Trophoblast cell (in vitro differentiated cells and primary cell): Measurements from ENCODE around the gene PPP1R3F.
A peak's percentile ranks its signal among the peaks of the same experiment; 100 is the strongest.

Experiments
- DNase-seq, 2 donors: peaks; one replicate each; pipeline ENCODE4 v3.0.0-alpha.2; 2016
- H2AFZ ChIP-seq: 2 replicates; pipeline ENCODE4 v1.6.1; 2013; ENCODE audit warnings: low read length, moderate library complexity, mild to moderate bottlenecking; ENCODE audit not compliant: insufficient read depth, poor library complexity
- H2AK5ac ChIP-seq: 2 replicates; pipeline ENCODE4 v1.6.1; 2013; ENCODE audit warnings: mild to moderate bottlenecking, low read length
- H2BK120ac ChIP-seq: 2 replicates; pipeline ENCODE4 v1.6.1; 2013; ENCODE audit warnings: low read length, mild to moderate bottlenecking, moderate library complexity; ENCODE audit not compliant: insufficient read depth, poor library complexity
- H2BK12ac ChIP-seq: 2 replicates; pipeline ENCODE4 v1.6.1; 2013; ENCODE audit warnings: mild to moderate bottlenecking, low read length, moderate library complexity
- H2BK5ac ChIP-seq: 2 replicates; pipeline ENCODE4 v1.6.1; 2013; ENCODE audit warnings: low read length, low read depth, moderate library complexity, mild to moderate bottlenecking; ENCODE audit not compliant: poor library complexity
- H3K14ac ChIP-seq: 2 replicates; pipeline ENCODE4 v1.6.1; 2013; ENCODE audit warnings: mild to moderate bottlenecking, low read length
- H3K18ac ChIP-seq: 2 replicates; pipeline ENCODE4 v1.6.1; 2013; ENCODE audit warnings: mild to moderate bottlenecking, low read length
- H3K23ac ChIP-seq: 2 replicates; pipeline ENCODE4 v1.6.1; 2013; ENCODE audit warnings: low read length
- H3K27ac ChIP-seq: 2 replicates; pipeline ENCODE4 v1.5.1; 2013; ENCODE audit warnings: low read depth, mild to moderate bottlenecking, inconsistent platforms, low read length, moderate library complexity
- H3K27me3 ChIP-seq: 2 replicates; pipeline ENCODE4 v1.6.1; 2013; ENCODE audit warnings: inconsistent platforms, mild to moderate bottlenecking, low read length, moderate library complexity; ENCODE audit not compliant: insufficient read depth
- H3K36me3 ChIP-seq, 2 experiments: 1 replicate in 1 of 2; 2 replicates in 1 of 2; pipeline ENCODE4 v1.6.1; 2013; ENCODE audit warnings: low read length in 2 of 2, mild to moderate bottlenecking in 2 of 2, moderate library complexity in 1 of 2; ENCODE audit not compliant: insufficient read depth in 2 of 2, control insufficient read depth in 1 of 2
- H3K4ac ChIP-seq: 2 replicates; pipeline ENCODE4 v1.6.1; 2013; ENCODE audit warnings: low read depth, mild to moderate bottlenecking, low read length, moderate library complexity
- H3K4me1 ChIP-seq, 2 experiments: 1 replicate in 1 of 2; 2 replicates in 1 of 2; pipeline ENCODE4 v1.6.1; 2013; ENCODE audit warnings: low read length in 2 of 2, mild to moderate bottlenecking in 2 of 2, moderate library complexity in 1 of 2; ENCODE audit not compliant: insufficient read depth in 2 of 2, control insufficient read depth in 1 of 2
- H3K4me2 ChIP-seq: 2 replicates; pipeline ENCODE4 v1.6.1; 2013; ENCODE audit warnings: inconsistent platforms, mild to moderate bottlenecking, low read length, moderate library complexity
- H3K4me3 ChIP-seq: 2 replicates; pipeline ENCODE4 v1.5.1; 2013; ENCODE audit warnings: mild to moderate bottlenecking, low read depth, low read length, inconsistent platforms
- H3K79me1 ChIP-seq: one replicate; pipeline ENCODE4 v1.6.1; 2013; ENCODE audit warnings: low read length
- H3K79me2 ChIP-seq: 2 replicates; pipeline ENCODE4 v1.6.1; 2013; ENCODE audit warnings: low read length, mild to moderate bottlenecking; ENCODE audit not compliant: control insufficient read depth, insufficient read depth, poor library complexity
- H3K9ac ChIP-seq: 2 replicates; pipeline ENCODE4 v1.6.1; 2013; ENCODE audit warnings: mild to moderate bottlenecking, low read length
- H3K9me3 ChIP-seq: 2 replicates; pipeline ENCODE4 v1.6.1; 2013; ENCODE audit warnings: low read depth, mild to moderate bottlenecking, control low read depth, inconsistent platforms, low read length; ENCODE audit not compliant: insufficient read depth
- H4K12ac ChIP-seq: 2 replicates; pipeline ENCODE4 v1.6.1; 2013; ENCODE audit warnings: low read depth, mild to moderate bottlenecking, low read length, moderate library complexity
- H4K8ac ChIP-seq: 2 replicates; pipeline ENCODE4 v1.6.1; 2013; ENCODE audit warnings: low read depth, mild to moderate bottlenecking, low read length, moderate library complexity
- H4K91ac ChIP-seq: one replicate; pipeline ENCODE4 v1.6.1; 2013; ENCODE audit warnings: low read depth, mild to moderate bottlenecking, low read length, moderate library complexity
- WGBS: extraction: QIAGEN DNeasy Blood & Tissue Kit; methylation state at CpG from one replicate; pipeline ENCODE4 v1.1.7; 2013; ENCODE audit warnings: missing lambda C conversion rate; ENCODE audit not compliant: insufficient read length, insufficient coverage; ENCODE audit errors: extremely low coverage; 5-methylcytosine and 5-hydroxymethylcytosine counted together

The PPP1R3F gene

DNA sequence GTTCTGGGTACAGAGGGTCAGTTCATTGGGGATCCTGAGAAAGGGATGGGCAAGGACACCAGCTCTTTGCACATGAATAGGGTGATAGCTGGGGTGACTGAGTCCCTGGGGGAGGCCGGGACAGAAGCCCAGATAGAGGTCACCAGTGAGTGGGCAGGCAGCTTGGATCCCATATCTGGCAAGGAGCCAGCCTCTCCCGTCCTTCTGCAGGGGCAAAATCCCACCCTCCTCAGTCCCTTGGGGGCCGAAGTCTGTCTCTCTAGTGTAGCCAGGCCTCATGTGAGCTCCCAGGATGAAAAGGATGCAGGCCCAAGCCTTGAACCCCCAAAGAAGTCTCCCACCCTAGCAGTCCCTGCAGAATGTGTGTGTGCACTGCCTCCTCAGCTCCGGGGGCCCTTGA is 17.0 kb downstream of the PPP1R3F start:
- H2BK5ac ChIP-seq = no peak overlapping the region
- no peak overlapping the region for H3K14ac ChIP-seq
- H4K8ac ChIP-seq = no peak overlapping the region
- no peak overlapping the region for H3K4me3 ChIP-seq
- H3K9ac ChIP-seq = no peak overlapping the region
- no peaks in the 10 kb centered on the region for H3K4me1 ChIP-seq
- H3K4ac ChIP-seq = no peak overlapping the region
- H2BK12ac ChIP-seq = no peak overlapping the region
- H2BK120ac ChIP-seq = no peak overlapping the region
- H3K79me2 ChIP-seq = no peaks in the 10 kb centered on the region
- DNase-seq = no peak
- H2AK5ac ChIP-seq = no peak overlapping the region
- no CpG with 5 or more reads among the region's 4 CpGs for whole genome bisulfite sequencing
- H3K23ac ChIP-seq = no peak overlapping the region
- peaks cover 4 to 6% of the 10 kb centered on the region in 2 experiments for H3K36me3 ChIP-seq
- no peak overlapping the region for H3K18ac ChIP-seq
- no peak overlapping the region for H4K12ac ChIP-seq
- no peak overlapping the region for H3K27ac ChIP-seq
- no peak overlapping the region for H3K4me2 ChIP-seq
- no peaks in the 10 kb centered on the region for H3K27me3 ChIP-seq
- no peak overlapping the region for H2AFZ ChIP-seq
- H4K91ac ChIP-seq = no peak overlapping the region
- no peaks in the 10 kb centered on the region for H3K79me1 ChIP-seq
- H3K9me3 ChIP-seq = no peaks in the 10 kb centered on the region

DNA sequence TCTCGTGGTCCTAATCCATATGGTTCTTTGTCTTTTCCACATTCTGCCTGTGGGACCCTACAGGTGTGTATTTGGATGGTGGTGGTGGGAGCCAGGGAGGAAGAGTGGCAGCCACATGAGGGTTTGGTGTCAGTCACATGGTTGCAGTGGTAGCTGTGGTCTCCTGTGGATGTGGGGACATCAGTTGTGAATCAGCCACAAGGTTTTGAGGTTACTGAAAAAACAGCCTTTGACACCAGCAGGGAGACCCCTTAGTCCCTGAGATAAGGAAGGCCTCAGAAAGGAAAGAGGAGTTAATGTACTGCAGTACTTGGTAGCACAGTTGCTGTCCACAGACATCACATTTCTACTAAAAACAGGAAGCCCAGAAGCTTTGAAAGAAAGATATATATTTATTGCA is 18.1 kb downstream of the PPP1R3F start:
- Histone ChIP-seq H3K4ac (no peak overlapping the region), H3K9me3 (no peaks in the 10 kb centered on the region), H2BK12ac (no peak overlapping the region), H3K14ac (no peak overlapping the region), H3K27me3 (no peaks in the 10 kb centered on the region), H3K27ac (no peak overlapping the region), H2AFZ (no peak overlapping the region), H3K4me1 (no peaks in the 10 kb centered on the region), H3K9ac (no peak overlapping the region), H4K8ac (no peak overlapping the region), H3K79me2 (no peaks in the 10 kb centered on the region), H2BK120ac (no peak overlapping the region), H3K4me3 (no peak overlapping the region), H3K18ac (no peak overlapping the region), H4K91ac (no peak overlapping the region), H2AK5ac (no peak overlapping the region), H3K23ac (no peak overlapping the region), H2BK5ac (no peak overlapping the region), H3K79me1 (no peaks in the 10 kb centered on the region), H3K4me2 (no peak overlapping the region), H3K36me3 (peaks cover 4 to 6% of the 10 kb centered on the region in 2 experiments), H4K12ac (peak overlapping the region; percentile 30)
- no peak for DNase-seq
- WGBS = no CpG with 5 or more reads among the region's 1 CpG

DNA sequence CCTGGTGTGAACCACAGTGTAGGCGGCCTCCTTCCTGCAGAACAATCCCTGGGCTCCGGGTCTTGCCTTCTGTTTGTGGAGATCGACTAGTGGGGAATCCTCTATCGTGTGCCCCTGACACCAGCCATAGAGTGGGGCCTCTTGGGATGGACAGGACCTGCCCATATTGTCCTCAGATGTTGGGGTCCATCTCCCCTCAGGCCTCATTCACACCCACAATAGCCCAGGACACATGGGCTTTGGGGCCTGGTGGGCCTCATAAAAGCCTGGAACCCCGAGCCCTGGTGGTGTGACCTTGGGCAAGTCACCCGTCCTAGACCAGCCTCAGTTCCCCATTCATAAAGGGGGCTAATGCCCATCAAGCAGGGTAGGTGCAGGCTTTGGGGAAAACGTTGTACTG is 20.6 kb downstream of the PPP1R3F start:
- H3K4ac ChIP-seq = no peak overlapping the region
- H2BK120ac ChIP-seq = no peak overlapping the region
- H2BK12ac ChIP-seq = no peak overlapping the region
- no peaks in the 10 kb centered on the region for H3K27me3 ChIP-seq
- no peaks in the 10 kb centered on the region for H3K4me1 ChIP-seq
- no peak overlapping the region for H4K91ac ChIP-seq
- H3K23ac ChIP-seq = no peak overlapping the region
- H3K79me1 ChIP-seq = no peaks in the 10 kb centered on the region
- H4K8ac ChIP-seq = no peak overlapping the region
- H3K9ac ChIP-seq = no peak overlapping the region
- H3K18ac ChIP-seq = no peak overlapping the region
- H4K12ac ChIP-seq = no peak overlapping the region
- WGBS = no CpG with 5 or more reads among the region's 7 CpGs
- H2AK5ac ChIP-seq = no peak overlapping the region
- no peak overlapping the region for H3K14ac ChIP-seq
- H3K4me2 ChIP-seq = no peak overlapping the region
- H3K27ac ChIP-seq = no peak overlapping the region
- H3K9me3 ChIP-seq = no peaks in the 10 kb centered on the region
- H2BK5ac ChIP-seq = no peak overlapping the region
- no peak overlapping the region for H3K4me3 ChIP-seq
- DNase-seq = no peak
- no peaks in the 10 kb centered on the region for H3K79me2 ChIP-seq
- H3K36me3 ChIP-seq = peaks cover 4 to 6% of the 10 kb centered on the region in 2 experiments
- no peak overlapping the region for H2AFZ ChIP-seq

DNA sequence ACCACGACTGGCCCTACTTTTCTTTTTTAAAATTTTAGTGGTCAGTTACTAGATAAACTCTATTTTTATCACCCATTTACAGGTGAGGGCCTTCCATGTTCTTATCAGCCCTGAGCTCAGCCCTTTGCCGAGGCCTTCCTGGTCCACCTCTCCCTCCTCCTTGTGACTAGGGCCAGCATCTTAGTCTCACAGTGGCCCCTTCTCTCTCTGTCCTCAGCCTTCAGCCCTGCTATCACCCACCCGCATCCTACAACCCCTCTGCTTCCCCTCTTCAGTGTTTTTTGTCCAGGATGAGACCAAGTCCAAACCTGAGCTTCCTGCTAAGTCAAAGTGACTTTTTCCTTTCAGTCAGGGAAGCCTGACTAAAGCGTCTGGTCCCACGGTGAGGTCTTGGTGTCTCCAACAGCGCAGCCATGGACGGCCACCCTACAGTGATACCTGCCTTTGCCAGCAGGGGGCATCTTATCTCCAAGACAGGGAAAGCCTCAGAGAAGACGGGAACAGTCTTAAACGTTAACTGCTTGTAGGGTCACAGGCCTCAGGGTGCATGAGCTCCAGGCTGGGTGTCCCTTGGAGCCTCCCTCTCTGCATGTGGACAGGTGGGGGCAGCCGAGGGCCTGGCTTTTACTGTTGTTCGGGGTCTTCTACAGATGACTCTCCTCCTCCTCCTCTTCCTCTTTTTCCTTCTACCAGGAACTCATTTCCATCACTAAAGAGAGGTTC is 22.2 kb downstream of the PPP1R3F start:
- WGBS = no CpG with 5 or more reads among the region's 11 CpGs
- no peak overlapping the region for H3K27ac ChIP-seq
- H3K23ac ChIP-seq = no peak overlapping the region
- H3K79me2 ChIP-seq = no peaks in the 10 kb centered on the region
- H2BK12ac ChIP-seq = no peak overlapping the region
- H2BK5ac ChIP-seq = no peak overlapping the region
- no peaks in the 10 kb centered on the region for H3K36me3 ChIP-seq
- H3K4me1 ChIP-seq = no peaks in the 10 kb centered on the region
- no peak overlapping the region for H2AK5ac ChIP-seq
- H3K4ac ChIP-seq = no peak overlapping the region
- H3K9ac ChIP-seq = no peak overlapping the region
- H3K4me3 ChIP-seq = no peak overlapping the region
- no peaks in the 10 kb centered on the region for H3K79me1 ChIP-seq
- no peak overlapping the region for H4K91ac ChIP-seq
- H3K9me3 ChIP-seq = no peaks in the 10 kb centered on the region
- H3K14ac ChIP-seq = no peak overlapping the region
- H3K18ac ChIP-seq = no peak overlapping the region
- H4K8ac ChIP-seq = no peak overlapping the region
- no peak overlapping the region for H2AFZ ChIP-seq
- H2BK120ac ChIP-seq = no peak overlapping the region
- DNase-seq = peak; percentile 10 to 65
- no peak overlapping the region for H3K4me2 ChIP-seq
- H4K12ac ChIP-seq = no peak overlapping the region
- H3K27me3 ChIP-seq = no peaks in the 10 kb centered on the region
